Mesendoderm (in vitro differentiated cells): ENCODE results near the gene TTC34.

Source experiments
- DNase-seq: peaks from one replicate; pipeline ENCODE4 v3.0.0; 2013
- H2AK5ac ChIP-seq: 2 replicates; pipeline ENCODE4 v1.6.1; 2013; ENCODE audit warnings: low read length, inconsistent platforms
- H2BK120ac ChIP-seq: 2 replicates; pipeline ENCODE4 v1.6.1; 2013; ENCODE audit warnings: low read depth, mild to moderate bottlenecking, low read length, moderate library complexity, mixed read lengths
- H2BK15ac ChIP-seq: replicated peaks from 2 replicates; pipeline ENCODE4 v1.6.1; 2013; ENCODE audit warnings: low read depth, mild to moderate bottlenecking, moderate library complexity
- H2BK5ac ChIP-seq: 2 replicates; pipeline ENCODE4 v1.6.1; 2013; ENCODE audit warnings: low read length, inconsistent platforms
- H3K18ac ChIP-seq: 2 replicates; pipeline ENCODE4 v1.6.1; 2013; ENCODE audit warnings: mild to moderate bottlenecking, low read length, mixed read lengths
- H3K23ac ChIP-seq: one replicate; pipeline ENCODE4 v1.6.1; 2013; ENCODE audit warnings: low read length
- H3K27ac ChIP-seq: 2 replicates; pipeline ENCODE4 v1.5.1; 2013; ENCODE audit warnings: low read depth, mild to moderate bottlenecking, inconsistent platforms, low read length, moderate library complexity
- H3K27me3 ChIP-seq: 2 replicates; pipeline ENCODE4 v1.6.1; 2013; ENCODE audit warnings: low read length, control low read depth, mild to moderate bottlenecking, inconsistent platforms; ENCODE audit not compliant: insufficient read depth, poor library complexity
- H3K36me3 ChIP-seq: 2 replicates; pipeline ENCODE4 v1.6.1; 2013; ENCODE audit warnings: low read length, inconsistent platforms; ENCODE audit not compliant: control insufficient read depth, insufficient read depth
- H3K4ac ChIP-seq: one replicate; pipeline ENCODE4 v1.6.1; 2013; ENCODE audit warnings: low read depth, mild to moderate bottlenecking, low read length, moderate library complexity
- H3K4me1 ChIP-seq: 2 replicates; pipeline ENCODE4 v1.6.1; 2013; ENCODE audit warnings: low read depth, low read length, inconsistent platforms; ENCODE audit not compliant: control insufficient read depth
- H3K4me2 ChIP-seq: 2 replicates; pipeline ENCODE4 v1.6.1; 2013; ENCODE audit warnings: low read length
- H3K4me3 ChIP-seq: 2 replicates; pipeline ENCODE4 v1.5.1; 2013; ENCODE audit warnings: mild to moderate bottlenecking, low read length
- H3K56ac ChIP-seq: one replicate; pipeline ENCODE4 v1.6.1; 2013; ENCODE audit warnings: low read length
- H3K79me1 ChIP-seq: 2 replicates; pipeline ENCODE4 v1.6.1; 2013; ENCODE audit warnings: low read length, inconsistent platforms
- H3K79me2 ChIP-seq: 2 replicates; pipeline ENCODE4 v1.6.1; 2013; ENCODE audit warnings: mild to moderate bottlenecking, low read length; ENCODE audit not compliant: control insufficient read depth, insufficient read depth
- H3K9ac ChIP-seq: 2 replicates; pipeline ENCODE4 v1.6.1; 2013; ENCODE audit warnings: low read length, inconsistent platforms
- H4K5ac ChIP-seq: one replicate; pipeline ENCODE4 v1.6.1; 2013; ENCODE audit warnings: low read length
- H4K8ac ChIP-seq: one replicate; pipeline ENCODE4 v1.6.1; 2013; ENCODE audit warnings: low read depth, mild to moderate bottlenecking, control low read depth, low read length, moderate library complexity
- WGBS: extraction: QIAGEN DNeasy Blood & Tissue Kit; methylation state at CpG from one replicate; pipeline ENCODE4 v1.1.7; 2013; ENCODE audit warnings: low lambda C conversion rate, missing lambda C conversion rate; ENCODE audit not compliant: insufficient coverage; ENCODE audit errors: extremely low coverage; 5-methylcytosine and 5-hydroxymethylcytosine counted together

TTC34 gene

GRCh38 chr1:2646837-2647236, 154.7 kb downstream of the TTC34 start:
- Histone ChIP-seq H3K23ac (no peak overlapping the region), H3K27ac (no peak overlapping the region), H4K5ac (no peak overlapping the region), H2BK15ac (no peak overlapping the region), H3K4ac (no peak overlapping the region), H2BK5ac (no peak overlapping the region), H3K18ac (no peak overlapping the region), H4K8ac (no peak overlapping the region), H3K4me2 (no peak overlapping the region), H3K27me3 (no peaks in the 10 kb centered on the region), H3K4me1 (no peaks in the 10 kb centered on the region), H3K79me1 (no peaks in the 10 kb centered on the region), H3K4me3 (no peak overlapping the region), H2AK5ac (no peak overlapping the region), H2BK120ac (no peak overlapping the region), H3K79me2 (no peaks in the 10 kb centered on the region), H3K56ac (no peak overlapping the region), H3K36me3 (no peaks in the 10 kb centered on the region), H3K9ac (no peak overlapping the region)
- no peak for DNase-seq
- WGBS: no CpG with 5 or more reads among the region's 5 CpGs

DNA sequence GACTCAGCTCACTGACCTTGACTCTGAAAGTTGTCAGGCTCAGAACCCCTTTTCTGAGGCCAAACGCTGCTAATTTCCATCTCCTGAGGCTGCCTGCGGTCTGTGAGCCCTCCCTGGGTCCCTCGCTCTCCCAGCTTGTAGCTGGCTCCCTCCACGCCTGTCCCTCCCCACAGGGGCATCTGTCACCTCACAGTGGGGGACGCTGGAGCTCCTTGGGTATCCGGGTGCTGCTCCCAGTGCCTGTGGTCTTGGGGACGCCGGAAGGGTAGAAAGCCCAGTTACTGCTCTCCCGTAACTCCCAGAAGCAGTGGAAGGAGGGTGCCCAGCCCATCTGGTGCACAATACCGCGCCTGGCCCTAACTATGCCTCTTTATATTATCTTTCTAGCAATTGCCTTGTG, 155.7 kb downstream of the TTC34 start:
- H2AK5ac ChIP-seq: no peak overlapping the region
- DNase-seq: no peak
- no peak overlapping the region for H3K4me3 ChIP-seq
- H3K27ac ChIP-seq: no peak overlapping the region
- H3K18ac ChIP-seq: no peak overlapping the region
- no peak overlapping the region for H2BK15ac ChIP-seq
- H3K56ac ChIP-seq: no peak overlapping the region
- no peaks in the 10 kb centered on the region for H3K79me1 ChIP-seq
- H3K36me3 ChIP-seq: no peaks in the 10 kb centered on the region
- no peaks in the 10 kb centered on the region for H3K27me3 ChIP-seq
- H4K5ac ChIP-seq: no peak overlapping the region
- no peak overlapping the region for H3K4ac ChIP-seq
- no peak overlapping the region for H2BK5ac ChIP-seq
- no peak overlapping the region for H3K4me2 ChIP-seq
- no CpG with 5 or more reads among the region's 11 CpGs for WGBS
- no peak overlapping the region for H3K9ac ChIP-seq
- H3K79me2 ChIP-seq: no peaks in the 10 kb centered on the region
- no peak overlapping the region for H3K23ac ChIP-seq
- no peak overlapping the region for H2BK120ac ChIP-seq
- H4K8ac ChIP-seq: no peak overlapping the region
- no peaks in the 10 kb centered on the region for H3K4me1 ChIP-seq

- H3K36me3 ChIP-seq: no peaks in the 10 kb centered on the region
- H3K9ac ChIP-seq: no peak overlapping the region
- no peak overlapping the region for H4K8ac ChIP-seq
- no peak overlapping the region for H4K5ac ChIP-seq
- no peaks in the 10 kb centered on the region for H3K79me2 ChIP-seq
- H3K23ac ChIP-seq: no peak overlapping the region
- no peak overlapping the region for H3K27ac ChIP-seq
- no peak overlapping the region for H3K4me2 ChIP-seq
- no peak overlapping the region for H2AK5ac ChIP-seq
- no peak overlapping the region for H3K4me3 ChIP-seq
- H3K4me1 ChIP-seq: no peaks in the 10 kb centered on the region
- no peaks in the 10 kb centered on the region for H3K79me1 ChIP-seq
- H2BK5ac ChIP-seq: no peak overlapping the region
- H3K27me3 ChIP-seq: no peaks in the 10 kb centered on the region
- no peak overlapping the region for H2BK120ac ChIP-seq
- WGBS: no CpG with 5 or more reads among the region's 14 CpGs
- H2BK15ac ChIP-seq: no peak overlapping the region
- H3K4ac ChIP-seq: no peak overlapping the region
- H3K56ac ChIP-seq: no peak overlapping the region
- H3K18ac ChIP-seq: no peak overlapping the region
- no peak for DNase-seq
Measured at GRCh38 chr1:2645143-2645542, 156.3 kb downstream of the TTC34 start.

GRCh38 chr1:2644591-2645101, 156.8 kb downstream of the TTC34 start:
- Histone ChIP-seq H3K56ac (no peak overlapping the region), H4K8ac (no peak overlapping the region), H2AK5ac (no peak overlapping the region), H3K79me2 (no peaks in the 10 kb centered on the region), H3K9ac (no peak overlapping the region), H3K4me1 (no peaks in the 10 kb centered on the region), H3K4ac (no peak overlapping the region), H2BK5ac (no peak overlapping the region), H3K4me2 (no peak overlapping the region), H3K27me3 (no peaks in the 10 kb centered on the region), H3K4me3 (no peak overlapping the region), H2BK15ac (no peak overlapping the region), H4K5ac (no peak overlapping the region), H3K23ac (no peak overlapping the region), H3K27ac (no peak overlapping the region), H3K79me1 (no peaks in the 10 kb centered on the region), H2BK120ac (no peak overlapping the region), H3K36me3 (no peaks in the 10 kb centered on the region), H3K18ac (no peak overlapping the region)
- WGBS: no CpG with 5 or more reads among the region's 12 CpGs
- DNase-seq: no peak

GRCh38 chr1:2644171-2644570, 157.3 kb downstream of the TTC34 start:
- Histone ChIP-seq H3K4me1 (no peaks in the 10 kb centered on the region), H3K36me3 (no peaks in the 10 kb centered on the region), H3K4me3 (no peak overlapping the region), H3K79me2 (no peaks in the 10 kb centered on the region), H3K4me2 (no peak overlapping the region), H2BK5ac (no peak overlapping the region), H2BK120ac (no peak overlapping the region), H3K27me3 (no peaks in the 10 kb centered on the region), H2BK15ac (no peak overlapping the region), H3K56ac (no peak overlapping the region), H4K8ac (no peak overlapping the region), H3K4ac (no peak overlapping the region), H3K27ac (no peak overlapping the region), H4K5ac (no peak overlapping the region), H3K18ac (no peak overlapping the region), H3K9ac (no peak overlapping the region), H3K23ac (no peak overlapping the region), H2AK5ac (no peak overlapping the region), H3K79me1 (no peaks in the 10 kb centered on the region)
- no peak for DNase-seq
- no CpG with 5 or more reads among the region's 14 CpGs for WGBS

GRCh38 chr1:2643414-2644077, 157.9 kb downstream of the TTC34 start:
- no peak for DNase-seq
- Histone ChIP-seq H3K4me2 (peak overlapping the region; percentile 44), H2AK5ac (no peak overlapping the region), H4K5ac (no peak overlapping the region), H2BK120ac (no peak overlapping the region), H3K79me1 (no peaks in the 10 kb centered on the region), H3K4me3 (no peak overlapping the region), H3K36me3 (no peaks in the 10 kb centered on the region), H3K27ac (no peak overlapping the region), H3K56ac (peak overlapping the region; percentile 25), H3K9ac (peak overlapping the region; percentile 44), H2BK5ac (no peak overlapping the region), H3K79me2 (no peaks in the 10 kb centered on the region), H2BK15ac (no peak overlapping the region), H3K4ac (no peak overlapping the region), H3K18ac (no peak overlapping the region), H3K23ac (no peak overlapping the region), H3K4me1 (no peaks in the 10 kb centered on the region), H3K27me3 (no peaks in the 10 kb centered on the region), H4K8ac (no peak overlapping the region)
- no CpG with 5 or more reads among the region's 24 CpGs for WGBS
